Measurements from ENCODE around the gene KIF16B.

DNA sequence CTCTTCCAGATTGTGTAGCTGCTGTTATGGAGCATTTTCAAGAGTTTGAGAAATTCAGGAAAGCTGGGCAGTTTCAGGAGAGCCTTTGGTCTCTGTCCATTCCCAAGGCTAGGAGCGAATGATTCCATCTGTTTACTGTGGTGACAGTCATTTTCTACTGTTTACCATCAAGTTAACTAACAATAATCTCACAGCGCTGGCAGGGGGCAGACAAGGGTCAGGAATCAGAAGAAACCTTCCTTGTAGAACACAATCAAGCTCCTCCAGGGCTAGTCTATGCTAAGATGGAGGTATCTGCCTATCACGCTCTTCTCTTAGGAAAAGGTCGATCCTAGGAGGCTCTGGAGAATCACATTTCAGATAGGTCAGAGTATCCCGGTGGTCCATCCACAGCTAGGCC, 293.9 kb downstream of the KIF16B start:
- TF ChIP-seq, protein P1, sequence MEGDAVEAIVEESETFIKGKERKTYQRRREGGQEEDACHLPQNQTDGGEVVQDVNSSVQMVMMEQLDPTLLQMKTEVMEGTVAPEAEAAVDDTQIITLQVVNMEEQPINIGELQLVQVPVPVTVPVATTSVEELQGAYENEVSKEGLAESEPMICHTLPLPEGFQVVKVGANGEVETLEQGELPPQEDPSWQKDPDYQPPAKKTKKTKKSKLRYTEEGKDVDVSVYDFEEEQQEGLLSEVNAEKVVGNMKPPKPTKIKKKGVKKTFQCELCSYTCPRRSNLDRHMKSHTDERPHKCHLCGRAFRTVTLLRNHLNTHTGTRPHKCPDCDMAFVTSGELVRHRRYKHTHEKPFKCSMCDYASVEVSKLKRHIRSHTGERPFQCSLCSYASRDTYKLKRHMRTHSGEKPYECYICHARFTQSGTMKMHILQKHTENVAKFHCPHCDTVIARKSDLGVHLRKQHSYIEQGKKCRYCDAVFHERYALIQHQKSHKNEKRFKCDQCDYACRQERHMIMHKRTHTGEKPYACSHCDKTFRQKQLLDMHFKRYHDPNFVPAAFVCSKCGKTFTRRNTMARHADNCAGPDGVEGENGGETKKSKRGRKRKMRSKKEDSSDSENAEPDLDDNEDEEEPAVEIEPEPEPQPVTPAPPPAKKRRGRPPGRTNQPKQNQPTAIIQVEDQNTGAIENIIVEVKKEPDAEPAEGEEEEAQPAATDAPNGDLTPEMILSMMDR (IDR thresholded peaks at IDR 0.05), result no peak
- TF ChIP-seq POLR2A (IDR thresholded peaks at IDR 0.05), result no peak
